GM19043 (cell line): ENCODE results near the gene FAM72B.
"Not testable (repeated sequence)": the region's sequence is repeated elsewhere in the genome, so short reads cannot be mapped to it uniquely, and the experiment has no call there.

Source experiments
- ATAC-seq: cut with Tn5 transposase; IDR thresholded peaks from one replicate; pipeline ENCODE4 v1.9.1; 2021; ENCODE audit warnings: low read depth; ENCODE audit not compliant: unreplicated experiment

FAM72B gene

DNA sequence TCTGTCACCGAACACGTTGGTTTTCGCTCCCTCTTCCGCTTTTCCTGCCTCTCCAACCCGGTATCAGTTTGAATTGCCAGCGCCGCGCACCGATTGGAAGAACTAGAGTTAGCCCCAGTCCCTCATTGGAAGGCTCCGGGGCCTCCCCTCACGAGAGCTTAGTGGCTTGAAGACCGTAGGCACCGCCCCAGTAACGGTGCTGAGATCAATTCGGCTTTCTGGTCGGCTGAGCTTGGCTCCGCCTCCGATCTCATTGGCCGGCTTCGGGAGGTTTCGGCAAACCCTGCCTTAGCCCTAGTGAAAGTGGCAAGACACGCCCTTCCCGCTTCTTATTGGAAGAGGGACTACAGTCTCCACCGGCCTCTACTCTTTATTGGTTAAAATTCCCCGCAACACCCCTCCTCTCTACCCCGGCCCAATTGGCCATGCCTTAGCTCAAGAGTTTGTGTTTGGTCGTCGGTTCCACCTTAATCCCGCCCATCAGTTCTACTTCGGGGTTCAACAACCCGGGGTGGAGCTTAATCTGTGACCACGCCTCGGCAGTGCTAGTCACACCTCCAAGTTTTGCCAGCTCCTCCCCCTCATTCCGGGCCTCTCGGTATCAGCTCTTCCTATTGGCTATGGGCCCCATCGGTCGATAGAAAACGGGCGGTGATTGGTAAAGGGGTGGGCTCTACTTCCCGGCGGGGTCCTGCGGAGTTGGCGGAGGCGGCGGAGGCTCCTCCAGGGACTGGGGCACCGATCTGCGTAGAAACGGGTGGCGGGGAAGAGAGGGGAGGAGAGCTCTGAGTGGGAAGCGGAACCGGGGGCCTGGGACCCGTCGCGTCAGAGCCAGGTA is at the start of gene FAM72B, which contains the start of gene SRGAP2C:
TSS of gene FAM72B (minus strand) at position 51 of the 838 bp plus-strand sequence. CDS start 851 bp downstream, outside the sequence.
TSS of gene SRGAP2C (plus strand) at position 686 of the 838 bp plus-strand sequence. CDS start 2,472 bp downstream, outside the sequence.
- peak; percentile 75 for ATAC-seq

DNA sequence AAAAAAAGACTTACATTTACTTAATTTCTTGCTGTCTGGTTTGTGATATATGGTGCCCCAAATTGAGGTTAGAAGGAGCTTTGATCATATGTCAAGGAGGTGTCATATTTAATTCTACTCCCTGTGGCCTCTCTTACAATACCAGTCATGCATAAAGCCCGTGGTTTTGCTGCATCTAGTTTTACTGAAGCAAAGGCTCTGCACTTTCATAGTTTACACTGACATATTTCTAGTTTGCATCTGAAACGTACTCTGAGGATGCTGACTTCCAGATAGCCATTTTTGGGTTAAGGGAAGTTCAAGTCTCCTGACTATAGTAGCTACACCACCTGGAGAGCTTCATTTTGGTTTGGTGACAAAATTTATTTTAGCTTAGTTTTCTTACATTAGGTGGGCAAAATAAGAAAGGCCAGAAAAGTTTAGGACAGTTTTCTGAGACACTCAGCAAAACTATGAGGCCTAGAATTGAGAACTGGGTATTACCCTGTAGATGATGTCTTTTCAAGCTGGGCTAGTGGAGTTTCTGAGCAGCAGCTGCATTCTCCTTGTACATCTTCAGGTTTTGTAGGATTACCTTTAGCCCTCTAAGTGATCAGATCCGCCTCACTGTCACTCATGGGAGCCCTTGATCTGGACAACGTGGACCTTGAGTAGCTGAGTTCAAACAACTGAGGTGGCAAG is 48.4 kb upstream of the FAM72B start:
- ATAC-seq, result peak; percentile 79

DNA sequence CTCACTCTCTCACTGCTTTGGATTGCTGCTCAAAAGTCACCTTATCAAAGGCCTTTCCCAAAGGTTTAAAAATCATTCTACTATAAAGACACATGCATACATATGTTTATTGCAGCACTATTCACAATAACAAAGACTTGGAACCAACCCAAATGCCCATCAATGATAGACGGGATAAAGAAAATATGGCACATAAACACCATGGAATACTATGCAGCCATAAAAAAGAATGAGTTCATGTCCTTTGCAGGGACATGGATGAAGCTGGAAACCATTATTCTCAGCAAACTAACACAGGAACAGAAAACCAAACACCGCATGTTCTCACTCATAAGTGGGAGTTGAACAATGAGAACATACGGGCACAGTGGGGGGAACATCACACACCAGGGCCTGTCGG is 46.5 kb upstream of the FAM72B start:
- not testable (repeated sequence) for ATAC-seq

DNA sequence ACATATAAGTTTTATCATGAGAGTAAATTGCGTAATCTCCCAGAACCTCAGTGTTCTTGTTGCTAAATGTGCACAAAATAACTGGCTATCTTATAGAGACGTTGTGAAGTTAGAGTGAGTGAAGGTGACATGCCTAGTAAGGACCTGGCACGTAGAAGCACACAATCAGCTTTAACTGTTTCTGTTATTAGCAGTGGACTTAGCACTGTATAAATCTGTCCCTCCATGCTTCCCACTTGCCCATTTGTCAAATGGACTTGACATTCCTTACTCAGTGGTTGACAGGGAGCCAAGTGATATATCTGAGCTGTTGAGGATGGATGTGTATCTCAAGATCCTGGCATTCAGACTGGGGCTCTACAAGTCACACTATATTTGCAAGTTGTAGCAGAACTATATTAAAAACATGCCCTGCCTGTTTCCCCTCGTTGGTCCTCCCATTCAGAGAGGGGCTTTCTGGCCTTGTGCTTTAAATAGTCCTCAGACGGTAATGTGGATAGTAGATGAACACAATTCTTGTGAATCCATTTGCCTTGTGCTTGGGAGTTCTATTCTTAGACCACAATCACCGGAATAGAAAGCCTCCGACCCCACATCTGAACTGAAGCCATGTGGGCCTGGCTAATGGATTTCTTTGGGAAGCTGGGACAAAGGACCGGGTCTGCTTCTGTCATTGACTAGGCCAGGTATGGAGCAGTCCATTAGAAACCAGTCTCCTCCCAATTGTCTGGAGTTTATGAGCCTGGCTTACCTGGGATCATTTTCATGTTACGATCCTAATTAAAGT is 43.6 kb upstream of the FAM72B start:
- ATAC-seq, result not testable (repeated sequence)

- not testable (repeated sequence) for ATAC-seq
Measured at GRCh38 chr1:121226925-121227324, 42.8 kb upstream of the FAM72B start.

DNA sequence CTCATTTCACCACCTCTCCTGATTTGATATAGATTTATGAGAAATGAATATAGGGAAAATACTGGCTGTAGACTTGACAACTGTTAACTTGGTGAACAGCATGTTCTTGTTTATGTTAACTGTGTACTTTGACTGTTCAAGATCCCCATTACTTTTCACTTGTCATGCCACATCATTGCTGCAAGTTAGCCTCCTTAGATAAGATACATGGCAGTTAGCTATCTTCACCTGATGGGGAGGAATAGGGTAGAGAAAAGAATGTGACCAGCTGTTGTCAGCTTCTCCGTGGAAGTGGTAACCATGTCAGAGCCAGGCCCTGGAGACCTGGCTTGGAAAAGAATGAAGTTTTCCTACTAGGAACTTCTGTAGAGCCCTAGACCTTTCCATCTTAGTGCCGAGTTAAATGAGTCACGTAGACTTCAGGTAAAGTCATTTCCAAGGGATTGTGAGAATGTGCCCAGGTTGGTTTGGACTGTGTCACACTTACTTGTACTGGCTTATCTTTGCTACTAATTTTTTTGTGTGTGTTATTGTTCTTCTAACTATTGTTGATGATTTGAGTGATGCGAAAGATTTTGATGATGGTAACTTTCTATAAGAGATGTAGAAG is 42.3 kb upstream of the FAM72B start:
- not testable (repeated sequence) for ATAC-seq

DNA sequence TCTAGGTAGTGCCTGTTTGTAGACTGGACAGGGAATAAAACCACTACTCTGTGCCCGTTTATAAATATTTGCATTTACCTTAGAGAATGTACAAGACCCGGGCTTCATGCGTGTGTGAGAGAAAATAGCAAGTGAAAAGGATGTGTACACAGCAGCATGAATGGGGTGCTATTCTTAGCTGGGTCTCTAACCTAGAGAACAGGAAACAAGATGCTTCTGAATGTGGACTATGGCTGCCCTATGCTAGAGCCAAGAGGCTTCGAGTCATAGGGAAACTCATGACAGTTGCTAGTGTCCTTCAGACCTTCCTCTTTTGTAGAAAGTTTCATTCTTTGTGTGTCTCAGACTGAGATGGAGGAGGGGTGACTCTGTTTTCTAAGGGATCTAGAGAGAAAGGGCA is 40.6 kb upstream of the FAM72B start:
- peak; percentile 97 for ATAC-seq

GRCh38 chr1:121221770-121222169 is 37.6 kb upstream of the FAM72B start:
- peak; percentile 50 for ATAC-seq

DNA sequence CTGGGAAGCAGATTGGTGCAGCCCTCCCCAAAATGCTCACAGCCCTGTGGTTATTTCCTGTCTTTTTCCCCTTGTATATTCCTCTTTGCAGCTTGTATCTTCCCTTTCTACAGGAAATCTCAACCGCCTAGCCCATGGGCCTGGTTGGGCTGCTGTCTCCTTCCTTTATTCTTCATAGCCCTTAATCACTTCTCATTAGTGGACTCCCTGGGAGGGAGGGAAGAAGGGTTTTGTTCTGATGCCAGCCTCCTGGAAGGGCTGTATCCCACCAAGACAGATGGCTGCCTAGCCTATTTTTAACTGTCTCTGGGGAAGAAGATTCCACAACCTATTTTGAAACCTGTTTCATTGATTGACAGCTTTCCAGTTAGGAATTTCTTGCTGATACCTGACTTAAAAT is 32.5 kb upstream of the FAM72B start:
- not testable (repeated sequence) for ATAC-seq

DNA sequence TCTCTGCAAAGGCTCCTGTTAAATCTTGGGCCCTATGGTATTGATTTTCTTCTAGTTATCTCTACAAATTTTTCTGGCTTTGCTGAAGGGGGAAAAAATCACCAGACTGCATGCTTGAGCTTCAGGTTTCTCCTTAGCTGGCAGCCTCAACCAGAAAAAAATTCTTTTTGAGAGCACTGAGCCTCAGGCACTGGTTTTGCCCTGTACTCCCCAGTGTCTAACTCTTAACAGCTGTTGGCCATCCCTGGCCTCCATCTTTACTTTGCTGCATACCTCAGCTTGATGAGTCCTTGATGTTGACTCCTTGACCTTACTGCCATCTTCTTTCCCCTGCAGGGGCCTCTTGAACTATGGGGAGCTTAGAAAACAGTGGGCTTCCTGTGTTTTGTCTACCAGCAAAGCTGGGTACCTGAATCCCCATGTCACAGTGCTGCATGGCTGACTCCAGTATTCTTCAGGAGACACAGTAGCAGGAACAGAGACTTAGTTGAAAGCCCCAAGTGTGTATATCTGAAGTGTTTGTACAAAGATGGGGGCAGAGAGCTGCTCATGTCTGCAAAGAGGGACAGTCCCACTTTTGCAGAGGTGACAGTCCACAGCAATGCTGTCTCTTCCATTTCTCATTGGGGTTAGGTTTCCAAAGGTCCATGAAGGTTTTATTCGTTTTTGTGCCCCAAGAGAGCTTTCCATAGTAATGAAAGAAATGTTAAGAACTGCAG is 31.7 kb upstream of the FAM72B start:
- ATAC-seq, result not testable (repeated sequence)

GRCh38 chr1:121214544-121215156 is 30.5 kb upstream of the FAM72B start:
- not testable (repeated sequence) for ATAC-seq

DNA sequence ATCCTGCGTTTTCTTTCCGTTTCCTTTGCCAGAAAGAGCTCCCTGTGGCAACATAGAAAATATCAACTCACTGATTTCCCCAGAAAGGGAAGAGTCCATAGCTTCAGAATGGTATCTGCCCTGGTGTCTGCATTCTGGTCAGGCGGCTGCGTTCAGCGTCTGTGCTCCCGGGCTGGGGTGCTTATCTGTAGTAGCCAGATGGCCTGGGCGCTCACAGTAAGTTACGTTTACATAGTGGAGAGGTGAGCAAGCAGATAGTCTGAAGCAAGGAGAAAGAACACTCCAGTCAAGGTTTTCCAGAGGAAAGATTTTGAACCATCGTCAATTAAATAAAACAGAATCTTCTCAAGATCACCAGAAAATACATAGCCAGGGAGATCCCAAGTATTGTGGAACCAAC is 29.4 kb upstream of the FAM72B start:
- not testable (repeated sequence) for ATAC-seq

GRCh38 chr1:121210778-121211177 is 26.6 kb upstream of the FAM72B start:
- ATAC-seq, result not testable (repeated sequence)

DNA sequence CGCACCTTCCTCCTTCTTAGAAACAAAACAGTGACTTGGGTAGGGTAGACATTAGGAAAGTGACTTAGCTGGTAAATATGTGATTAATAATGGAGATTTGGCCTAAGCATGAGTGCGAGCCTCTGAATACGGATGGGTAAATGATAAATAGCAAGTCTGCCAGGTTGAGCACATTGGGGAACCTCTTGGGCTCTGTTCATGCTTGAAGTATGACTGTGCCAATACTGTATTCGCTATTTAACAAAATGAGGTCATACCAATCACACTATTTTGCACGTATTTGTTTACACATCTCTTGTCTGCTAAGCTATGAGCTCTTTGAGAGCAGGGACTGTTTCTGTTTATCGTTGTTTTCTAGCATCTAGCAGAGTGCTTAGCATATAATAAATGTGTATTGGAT is 24.2 kb upstream of the FAM72B start:
- not testable (repeated sequence) for ATAC-seq

GRCh38 chr1:121207328-121207727 is 23.2 kb upstream of the FAM72B start:
- ATAC-seq, result not testable (repeated sequence)

DNA sequence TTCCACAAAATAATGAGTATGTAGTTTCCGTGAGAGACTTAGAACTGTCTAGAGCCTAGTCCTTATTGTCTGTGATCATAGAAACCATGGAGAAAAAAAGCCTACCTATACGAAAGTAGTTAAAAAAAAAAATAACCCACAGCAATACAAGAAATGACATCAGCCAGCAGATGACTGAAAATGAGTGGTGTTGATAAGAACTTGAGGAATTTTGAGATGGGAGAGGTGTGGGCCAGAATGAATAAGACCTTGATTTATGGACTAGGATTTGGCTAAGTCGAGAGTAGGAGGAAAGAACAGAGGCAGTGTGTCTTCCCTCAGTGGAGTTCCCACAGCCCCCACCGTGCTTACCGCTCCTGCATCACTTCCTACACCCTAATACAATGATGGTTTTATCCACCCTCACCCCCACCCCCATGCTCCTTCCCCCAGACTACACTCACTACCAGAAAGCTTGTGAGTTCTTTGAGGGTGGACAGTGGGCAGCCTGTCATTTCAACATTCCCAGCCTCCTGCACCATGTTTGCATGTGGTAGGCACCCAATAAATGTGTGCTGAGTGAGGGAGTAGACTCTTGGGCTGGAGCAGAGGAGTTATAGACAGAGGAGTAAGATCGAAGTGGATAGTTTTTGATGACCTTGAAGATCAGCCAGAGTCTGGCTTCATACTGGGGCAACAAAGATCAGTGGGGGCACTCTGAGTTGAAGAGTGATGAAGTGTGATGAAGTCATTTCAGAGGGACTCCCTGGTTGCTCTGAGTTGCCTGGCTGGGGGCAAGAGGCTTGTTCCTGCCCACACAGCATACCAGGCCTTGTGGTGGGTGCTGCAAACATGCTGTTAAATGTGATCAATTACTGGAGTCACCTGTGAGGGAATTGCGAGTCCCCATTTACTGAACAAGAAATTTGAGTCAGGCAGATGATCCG is 21.9 kb upstream of the FAM72B start:
- not testable (repeated sequence) for ATAC-seq

GRCh38 chr1:121202986-121203385 is 18.8 kb upstream of the FAM72B start:
- not testable (repeated sequence) for ATAC-seq
